Measurements from ENCODE around the gene CPEB1. TPM values are rescaled to one million over a fixed set of nuclear protein-coding genes. Genes with fewer than 3 reads are reported as not detected.

The CPEB1 gene
- total and polyA plus RNA-seq, 8 donors = 0.42 to 2.9 (median 1.1) TPM

DNA sequence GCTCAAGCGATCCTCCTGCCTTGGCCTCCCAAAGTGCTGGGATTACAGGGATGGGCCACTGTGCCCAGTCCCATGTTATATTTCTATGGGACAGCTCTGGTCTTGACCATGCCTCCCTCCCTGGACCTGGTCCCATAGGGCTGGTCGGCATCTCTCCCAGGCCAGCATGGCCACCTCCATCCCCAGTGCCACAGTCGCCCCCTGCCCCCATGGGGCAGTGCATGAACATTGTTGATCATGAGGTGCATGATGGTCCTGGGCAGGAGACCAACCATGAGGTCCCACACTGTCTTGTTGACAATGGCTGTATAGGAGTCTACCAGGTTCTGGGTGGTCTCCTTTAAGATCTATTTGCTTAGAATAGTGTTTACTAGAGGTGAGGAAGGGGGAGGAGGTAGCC, 113.4 kb downstream of the CPEB1 start:
- 91 to 94% methylated on average over 3 of the region's 3 CpGs for WGBS, 2 donors
- Histone ChIP-seq H3K27me3 (no peaks in the 10 kb centered on the region), H3K9me3 (no peaks in the 10 kb centered on the region), H3K4me3 (no peak overlapping the region), H3K27ac (no peak overlapping the region), H3K36me3 (peaks cover 11 to 42% (median 24%) of the 10 kb centered on the region in 3 donors), H3K4me1 (peaks cover 0 to 10% (median 6%) of the 10 kb centered on the region in 3 donors)
- intact Hi-C loops (cut with DNase I) = no loop called here
- ATAC-seq = no peak
- FAIRE-seq = no peak
- DNase-seq = peak in 1 of 6 donors; percentile 13
- TF ChIP-seq, protein P1, sequence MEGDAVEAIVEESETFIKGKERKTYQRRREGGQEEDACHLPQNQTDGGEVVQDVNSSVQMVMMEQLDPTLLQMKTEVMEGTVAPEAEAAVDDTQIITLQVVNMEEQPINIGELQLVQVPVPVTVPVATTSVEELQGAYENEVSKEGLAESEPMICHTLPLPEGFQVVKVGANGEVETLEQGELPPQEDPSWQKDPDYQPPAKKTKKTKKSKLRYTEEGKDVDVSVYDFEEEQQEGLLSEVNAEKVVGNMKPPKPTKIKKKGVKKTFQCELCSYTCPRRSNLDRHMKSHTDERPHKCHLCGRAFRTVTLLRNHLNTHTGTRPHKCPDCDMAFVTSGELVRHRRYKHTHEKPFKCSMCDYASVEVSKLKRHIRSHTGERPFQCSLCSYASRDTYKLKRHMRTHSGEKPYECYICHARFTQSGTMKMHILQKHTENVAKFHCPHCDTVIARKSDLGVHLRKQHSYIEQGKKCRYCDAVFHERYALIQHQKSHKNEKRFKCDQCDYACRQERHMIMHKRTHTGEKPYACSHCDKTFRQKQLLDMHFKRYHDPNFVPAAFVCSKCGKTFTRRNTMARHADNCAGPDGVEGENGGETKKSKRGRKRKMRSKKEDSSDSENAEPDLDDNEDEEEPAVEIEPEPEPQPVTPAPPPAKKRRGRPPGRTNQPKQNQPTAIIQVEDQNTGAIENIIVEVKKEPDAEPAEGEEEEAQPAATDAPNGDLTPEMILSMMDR (IDR thresholded peaks at IDR 0.05) = no peak

DNA sequence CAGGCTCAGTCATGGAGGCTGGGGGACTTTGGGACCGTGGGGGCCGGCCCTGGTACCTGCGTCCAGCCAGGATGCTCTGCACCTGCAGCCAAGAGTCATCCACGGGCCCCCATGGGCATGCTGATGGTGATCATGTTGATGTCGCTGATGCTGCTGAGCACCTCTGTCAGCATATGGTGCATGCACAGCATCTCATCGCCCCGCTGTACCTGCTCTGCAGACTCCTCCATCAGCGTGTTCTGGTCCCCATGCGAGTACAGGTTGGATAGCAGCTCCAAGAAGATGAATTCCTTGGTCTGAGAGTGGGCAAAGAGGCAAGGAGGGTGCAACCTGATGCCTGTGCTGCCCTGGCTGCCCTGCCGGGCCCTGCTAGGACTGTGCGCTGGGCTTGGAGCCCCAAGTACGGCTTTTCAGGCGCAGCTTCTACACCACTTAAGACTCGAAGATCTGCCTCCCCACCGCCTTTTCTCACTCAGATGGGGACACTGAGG, 114.1 kb downstream of the CPEB1 start:
- Histone ChIP-seq H3K4me1 (peaks cover 0 to 2% (median 0%) of the 10 kb centered on the region in 3 donors), H3K27me3 (no peaks in the 10 kb centered on the region), H3K27ac (no peak overlapping the region), H3K36me3 (peaks cover 11 to 37% (median 22%) of the 10 kb centered on the region in 3 donors), H3K9me3 (no peaks in the 10 kb centered on the region), H3K4me3 (no peak overlapping the region)
- 87 to 88% methylated on average over 15 of the region's 15 CpGs for whole genome bisulfite sequencing, 2 donors
- no peak for ATAC-seq
- TF ChIP-seq, protein P1 (IDR thresholded peaks at IDR 0.05) = no peak
- intact Hi-C loops (cut with DNase I) = no loop called here
- FAIRE-seq = no peak
- DNase-seq = peak in 3 of 6 donors; percentile 13 to 66 (median 29)

DNA sequence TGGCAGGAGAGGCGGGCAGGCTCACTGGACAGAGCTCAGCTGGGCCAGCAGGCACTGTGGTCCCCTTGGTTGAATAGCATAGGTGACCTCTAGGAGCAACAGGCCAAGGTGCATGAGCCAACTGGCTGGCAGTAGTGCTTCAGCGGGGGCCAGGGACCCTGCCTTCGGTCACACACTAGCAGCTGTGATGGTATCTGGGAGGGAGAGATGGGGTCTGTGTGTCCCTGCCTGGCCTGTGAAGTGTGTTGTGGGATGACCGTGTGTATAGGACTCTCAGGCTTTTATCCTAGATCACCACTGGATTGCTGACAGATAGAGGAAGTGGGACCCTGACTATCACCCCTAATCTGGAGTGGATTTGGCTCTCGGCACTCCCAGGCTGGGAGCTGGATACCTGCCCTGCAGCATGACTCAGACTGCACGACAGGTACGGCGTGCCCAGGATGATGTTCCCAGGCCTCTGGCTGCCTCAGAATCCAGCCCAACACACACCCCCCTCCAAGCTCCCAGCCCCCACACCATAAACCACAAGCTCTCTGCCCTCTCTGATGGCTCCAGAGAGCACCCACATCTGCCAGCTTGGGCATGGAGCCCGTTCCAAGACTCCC, 114.7 kb downstream of the CPEB1 start:
- Histone ChIP-seq H3K27ac (no peak overlapping the region), H3K36me3 (peaks cover 10 to 31% (median 16%) of the 10 kb centered on the region in 3 donors), H3K9me3 (no peaks in the 10 kb centered on the region), H3K4me3 (no peak overlapping the region), H3K27me3 (no peaks in the 10 kb centered on the region), H3K4me1 (no peaks in the 10 kb centered on the region)
- no peak for FAIRE-seq
- TF ChIP-seq, protein P1 (IDR thresholded peaks at IDR 0.05) = no peak
- no peak for ATAC-seq
- intact Hi-C loops (cut with DNase I) = no loop called here
- peak in 2 of 6 donors; percentile 43 to 44 for DNase-seq
- 68 to 69% methylated on average over 9 of the region's 9 CpGs for WGBS, 2 donors

DNA sequence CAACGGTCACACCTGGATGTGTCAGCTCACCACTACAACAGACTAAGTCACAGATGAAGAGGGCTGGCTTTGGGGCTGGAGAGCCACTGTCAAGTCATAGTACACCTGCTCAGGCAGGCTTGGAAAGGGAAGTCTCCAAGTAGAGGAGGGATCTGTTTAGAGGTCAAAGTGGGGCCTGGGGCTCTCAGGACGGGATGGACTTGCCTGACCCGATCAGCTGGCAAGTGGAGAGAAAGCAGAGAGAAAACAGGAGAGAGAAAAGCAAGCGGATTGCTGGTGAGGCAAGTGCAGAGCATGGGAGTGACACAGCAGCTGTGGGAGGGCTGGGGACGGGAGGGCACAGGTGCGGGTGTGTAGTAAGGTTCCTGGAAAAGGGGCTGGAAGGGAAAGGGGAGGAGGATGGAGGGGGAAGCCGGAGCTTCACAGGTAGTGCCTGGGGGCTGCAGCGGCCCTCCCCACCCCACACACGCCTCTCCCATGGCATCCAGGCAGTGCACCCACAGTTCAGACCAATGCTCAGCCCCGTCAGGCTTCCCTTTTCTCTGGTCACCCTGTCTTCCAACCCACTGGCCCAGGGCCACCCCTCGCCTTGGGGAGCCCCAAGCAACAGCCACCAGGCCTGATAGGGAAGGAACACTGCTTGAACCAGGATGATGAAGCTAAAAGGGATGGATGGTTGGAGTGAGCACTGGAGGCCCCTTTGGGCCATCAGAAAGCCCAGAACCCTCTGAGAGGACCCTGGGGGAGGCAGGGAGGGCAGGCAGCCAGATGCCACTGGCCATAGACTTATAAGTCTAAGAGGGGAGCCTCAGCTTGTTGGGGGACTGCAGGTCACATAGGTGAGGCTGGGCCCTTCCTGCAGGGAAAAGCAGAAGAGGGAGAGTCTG, 115.4 kb downstream of the CPEB1 start:
- ATAC-seq (peak in 1 of 4 donors; percentile 6), DNase-seq (peak in 2 of 6 donors; percentile 14 to 20), FAIRE-seq (no peak)
- Histone ChIP-seq H3K36me3 (peaks cover 3 to 24% (median 9%) of the 10 kb centered on the region in 3 donors), H3K27me3 (no peaks in the 10 kb centered on the region), H3K27ac (peak overlapping the region in 1 of 4 donors; percentile 52), H3K4me3 (no peak overlapping the region), H3K9me3 (no peaks in the 10 kb centered on the region), H3K4me1 (no peaks in the 10 kb centered on the region)
- TF ChIP-seq, protein P1 (IDR thresholded peaks at IDR 0.05) = no peak
- intact Hi-C loops (cut with DNase I) = no loop called here
- WGBS, 2 donors = 73% methylated on average over 11 of the region's 11 CpGs
